Right cardiac atrium (tissue), 5 donors: ENCODE results near the gene CLDND2. TPM values are rescaled to one million over a fixed set of nuclear protein-coding genes. Genes with fewer than 3 reads are reported as not detected.

Source experiments
- ATAC-seq, 2 donors: fragments of 200-7000 bp; cut with Tn5 transposase; one replicate each; pipeline versions ENCODE4 v1.8.0 to v1.9.1; 2020; ENCODE audit warnings: moderate library complexity in 2 of 2, mild to moderate bottlenecking in 1 of 2
- DNase-seq, 3 donors: peaks; one replicate each; pipeline ENCODE4 v3.0.0-alpha.2; 2020
- H3K27ac ChIP-seq: one replicate; pipeline ENCODE4 v1.5.1; 2013; ENCODE audit warnings: mild to moderate bottlenecking, low read length, control low read depth, moderate library complexity
- H3K27me3 ChIP-seq: one replicate; pipeline ENCODE4 v1.6.1; 2013; ENCODE audit not compliant: control insufficient read depth, insufficient read depth
- H3K4me1 ChIP-seq: one replicate; pipeline ENCODE4 v1.6.1; 2013; ENCODE audit warnings: low read length; ENCODE audit not compliant: control insufficient read depth, insufficient read depth
- H3K4me3 ChIP-seq: one replicate; pipeline ENCODE4 v1.5.1; 2013; ENCODE audit warnings: low read length, control low read depth
- H3K9me3 ChIP-seq: one replicate; pipeline ENCODE4 v1.6.1; 2013; ENCODE audit warnings: low read length; ENCODE audit not compliant: control insufficient read depth
- WGBS: extraction: QIAGEN DNeasy Blood & Tissue Kit; methylation state at CpG from one replicate; pipeline ENCODE4 v1.1.7; 2013; 5-methylcytosine and 5-hydroxymethylcytosine counted together
- intact Hi-C, 4 donors: fragments of 100-400 bp; cut with DNase I; formaldehyde crosslinking; loops; one replicate each; pipeline versions ENCODE4 v1.11.0 to v1.14.0; 2022 to 2023
- polyA plus RNA-seq: library from polyadenylated mRNA; stranded (reverse); fragments of 200-250 nt; gene quantifications from one replicate; pipeline ENCODE4 v1.2.3, GENCODE V29; 2013
- total RNA-seq, 4 donors: library from RNA; stranded (reverse); fragmentation: NEBNext Ultra II Directional; extraction: Animal tissue kit (Norgen Biotek cat#: 25700); gene quantifications; one replicate each; pipeline ENCODE4 v1.2.1, GENCODE V29; 2021
- donor health status: healthy with polysubstance abuse.
- donor health status: DM: no; HTN: yes; CAD: no.
- donor health status: DM: no; HTN: no; CAD: no.
- donor health status: DM: no; HTN: yes; CAD: no; lungs with severe emphysema.
- donor health status: DM: yes; HTN: yes; CAD: no.

CLDND2 gene
- total and polyA plus RNA-seq, 5 donors = 0.45 to 2.5 (median 2.2) TPM

GRCh38 chr19:51317968-51318367, 50.8 kb downstream of the CLDND2 start:
- Histone ChIP-seq H3K4me1 (no peaks in the 10 kb centered on the region), H3K27me3 (no peaks in the 10 kb centered on the region), H3K9me3 (no peaks in the 10 kb centered on the region), H3K4me3 (no peak overlapping the region), H3K27ac (no peak overlapping the region)
- ATAC-seq (no peak), DNase-seq (no peak)
- intact Hi-C loops = no loop called here
- 75% methylated on average over 1 of the region's 1 CpG for WGBS

- 79% methylated on average over 3 of the region's 3 CpGs for WGBS
- intact Hi-C loops = no loop called here
- DNase-seq (no peak), ATAC-seq (no peak)
- H3K4me3 ChIP-seq = no peak overlapping the region
- no peak overlapping the region for H3K27ac ChIP-seq
- H3K4me1 ChIP-seq = no peaks in the 10 kb centered on the region
- H3K27me3 ChIP-seq = no peaks in the 10 kb centered on the region
- no peaks in the 10 kb centered on the region for H3K9me3 ChIP-seq
Measured at GRCh38 chr19:51317376-51317775, 51.4 kb downstream of the CLDND2 start.

Other genes starting within 250 kb of the CLDND2 start
- gene SIGLEC9, start 244.1 kb downstream of the CLDND2 start, total RNA-seq = 1 to 10 TPM; 2.9 to 6.0 (median 4.7) TPM
- gene SIGLEC9, start 244.1 kb downstream of the CLDND2 start, polyA plus RNA-seq = 1.2 TPM
- gene SIGLEC7, start 226.7 kb downstream of the CLDND2 start, total RNA-seq = 1 to 10 TPM; 1.3 to 2.4 (median 2.0) TPM
- gene SIGLEC7, start 226.7 kb downstream of the CLDND2 start, polyA plus RNA-seq = 0.59 TPM
- 1 to 10 TPM; 2.3 to 6.0 (median 4.1) TPM for gene CD33, start 143.9 kb downstream of the CLDND2 start, total RNA-seq
- gene CD33, start 143.9 kb downstream of the CLDND2 start, polyA plus RNA-seq = 2.4 TPM
- not detected for gene SIGLECL1, start 117.9 kb downstream of the CLDND2 start, total RNA-seq
- gene SIGLECL1, start 117.9 kb downstream of the CLDND2 start, polyA plus RNA-seq = not detected
- under 1 TPM in 1 of 4 donors, not detected in 3; 0.31 TPM for gene IGLON5, start 57.4 kb downstream of the CLDND2 start, total RNA-seq
- 0.07 TPM for gene IGLON5, start 57.4 kb downstream of the CLDND2 start, polyA plus RNA-seq
- 1 to 10 TPM in 3 of 4 donors, under 1 TPM in 1; 0.85 to 2.2 (median 1.6) TPM for gene VSIG10L, start 26.9 kb downstream of the CLDND2 start, total RNA-seq
- gene VSIG10L, start 26.9 kb downstream of the CLDND2 start, polyA plus RNA-seq = 2.0 TPM
- 100 to 1,000 TPM; 240 to 296 (median 258) TPM for gene ETFB, start 2.6 kb downstream of the CLDND2 start, total RNA-seq
- 452 TPM for gene ETFB, start 2.6 kb downstream of the CLDND2 start, polyA plus RNA-seq
- gene NKG7, start 3.7 kb upstream of the CLDND2 start, total RNA-seq = 1 to 10 TPM in 3 of 4 donors, under 1 TPM in 1; 0.89 to 3.1 (median 1.7) TPM
- 1.7 TPM for gene NKG7, start 3.7 kb upstream of the CLDND2 start, polyA plus RNA-seq
- gene LIM2, start 19.0 kb upstream of the CLDND2 start, total RNA-seq = not detected
- not detected for gene LIM2, start 19.0 kb upstream of the CLDND2 start, polyA plus RNA-seq
- not detected for gene C19orf84, start 21.6 kb upstream of the CLDND2 start, total RNA-seq
- gene C19orf84, start 21.6 kb upstream of the CLDND2 start, polyA plus RNA-seq = not detected
- 1 to 10 TPM in 3 of 4 donors, under 1 TPM in 1; 0.62 to 6.5 (median 2.7) TPM for gene SIGLEC10, start 48.6 kb upstream of the CLDND2 start, total RNA-seq
- 0.77 TPM for gene SIGLEC10, start 48.6 kb upstream of the CLDND2 start, polyA plus RNA-seq
- gene SIGLEC8, start 89.5 kb upstream of the CLDND2 start, total RNA-seq = not detected
- not detected for gene SIGLEC8, start 89.5 kb upstream of the CLDND2 start, polyA plus RNA-seq
- not detected for gene CEACAM18, start 109.5 kb upstream of the CLDND2 start, total RNA-seq
- not detected for gene CEACAM18, start 109.5 kb upstream of the CLDND2 start, polyA plus RNA-seq
- under 1 TPM in 1 of 4 donors, not detected in 3; 0.36 TPM for gene SIGLEC12, start 132.8 kb upstream of the CLDND2 start, total RNA-seq
- 0.05 TPM for gene SIGLEC12, start 132.8 kb upstream of the CLDND2 start, polyA plus RNA-seq
- gene SIGLEC6, start 162.7 kb upstream of the CLDND2 start, total RNA-seq = under 1 TPM in 3 of 4 donors, not detected in 1; 0.25 to 0.37 (median 0.35) TPM
- not detected for gene SIGLEC6, start 162.7 kb upstream of the CLDND2 start, polyA plus RNA-seq
- gene ZNF175, start 202.3 kb upstream of the CLDND2 start, total RNA-seq = 10 to 100 TPM in 2 of 4 donors, 1 to 10 TPM in 2; 8.7 to 12.4 (median 10.1) TPM
- gene ZNF175, start 202.3 kb upstream of the CLDND2 start, polyA plus RNA-seq = 3.3 TPM